HCT116 (cell line): ENCODE measurements around the gene CCL7. TPM values are rescaled to one million over a fixed set of nuclear protein-coding genes. Genes with fewer than 3 reads are reported as not detected.

Experiments
- ATAC-seq: fragments of 200-7000 bp; cut with Tn5 transposase; 2 replicates; pipeline ENCODE4 v1.9.1; 2020; ENCODE audit warnings: mild to moderate bottlenecking, moderate library complexity
- BruUV-seq: library from RNA; stranded (reverse); fragments of 400-500 nt; replicated peaks from 2 replicates; lab custom pipeline; 2021; lab: Mats Ljungman, UMichigan
- CTCF ChIA-PET: fragments of 300-600 bp; sonication (Branson Sonifier 250); formaldehyde crosslinking; loops from one replicate; lab custom pipeline; 2021; ENCODE audit warnings: antibody characterized with exemption; lab: Charles Lee
- POLR2A ChIA-PET: fragments of 300-600, 350-600 bp; sonication (Branson Sonifier 250); formaldehyde crosslinking; loops from one replicate; lab custom pipeline; 2021; ENCODE audit warnings: antibody characterized with exemption; lab: Charles Lee
- RAD21 ChIA-PET, 2 experiments: fragments of 300-600 bp; sonication (Branson Sonifier 250); formaldehyde crosslinking; loops; one replicate each; lab custom pipeline; 2023; ENCODE audit warnings: low total read pairs in 2 of 2; ENCODE audit not compliant: uncharacterized antibody in 2 of 2, unreplicated experiment in 2 of 2, low non-redundant PET in 1 of 2; lab: Charles Lee
- DNase-seq: peaks from one replicate; pipeline ENCODE4 v3.0.0-alpha.2; 2010; ENCODE audit warnings: low read depth, low spot score
- H2AFZ ChIP-seq: fragments of 200-600 bp; shearing (Covaris generic), sonication (generic); 2 replicates; pipeline ENCODE4 v1.6.1; 2017; ENCODE audit warnings: low read depth, mixed run types, mixed read lengths, antibody characterized with exemption, low read length; ENCODE audit not compliant: poor library complexity, severe bottlenecking
- H3K27ac ChIP-seq: 2 replicates; pipeline ENCODE4 v1.5.1; 2012; ENCODE audit warnings: low read depth, low read length
- H3K27me3 ChIP-seq: fragments of 200-600 bp; sonication (generic); 2 replicates; pipeline ENCODE4 v1.6.1; 2016; ENCODE audit warnings: mixed run types, low read length, mixed read lengths; ENCODE audit not compliant: insufficient read depth
- H3K36me3 ChIP-seq, 2 experiments: fragments of 200-500 bp in 1 of 2; fragments of 200-600 bp in 1 of 2; sonication (Bioruptor generic) in 1 of 2; sonication (generic) in 1 of 2; 2 replicates each; pipeline versions ENCODE4 v1.5.1 to v1.6.1; 2014 to 2016; ENCODE audit warnings: low read length in 2 of 2, inconsistent platforms in 1 of 2, mixed read lengths in 1 of 2, mixed run types in 1 of 2; ENCODE audit not compliant: insufficient read depth in 2 of 2, control insufficient read depth in 1 of 2
- H3K4me1 ChIP-seq, 2 experiments: fragments of 200-600 bp in 1 of 2; sonication (generic) in 1 of 2; 2 replicates each; pipeline versions ENCODE4 v1.5.1 to v1.6.1; 2012 to 2017; ENCODE audit warnings: low read length in 2 of 2, inconsistent platforms in 1 of 2, mild to moderate bottlenecking in 1 of 2, mixed read lengths in 1 of 2, mixed run types in 1 of 2, moderate library complexity in 1 of 2; ENCODE audit not compliant: insufficient read depth in 2 of 2, control insufficient read depth in 1 of 2
- H3K4me2 ChIP-seq: fragments of 200-600 bp; sonication (generic); 2 replicates; pipeline ENCODE4 v1.6.1; 2017; ENCODE audit warnings: mixed run types, low read length, mixed read lengths
- H3K4me3 ChIP-seq, 2 experiments: fragments of 200-600 bp in 1 of 2; sonication (generic) in 1 of 2; replicated peaks in 1 of 2; 2 replicates each; pipeline ENCODE4 v1.5.1; 2011 to 2016; ENCODE audit warnings: low read length in 2 of 2, control low read depth in 1 of 2, low read depth in 1 of 2, mild to moderate bottlenecking in 1 of 2, mixed read lengths in 1 of 2, mixed run types in 1 of 2
- H3K79me2 ChIP-seq: fragments of 200-600 bp; sonication (generic); 2 replicates; pipeline ENCODE4 v1.6.1; 2017; ENCODE audit warnings: mild to moderate bottlenecking, mixed run types, low read length, moderate library complexity, mixed read lengths; ENCODE audit not compliant: insufficient read depth
- H3K9ac ChIP-seq: fragments of 200-600 bp; sonication (generic); 2 replicates; pipeline ENCODE4 v1.6.1; 2016; ENCODE audit warnings: low read length, mixed read lengths
- H3K9me2 ChIP-seq: fragments of 200-600 bp; sonication (generic), shearing (Covaris generic); 2 replicates; pipeline ENCODE4 v1.6.1; 2017; ENCODE audit warnings: mixed run types, mild to moderate bottlenecking, moderate library complexity; ENCODE audit not compliant: insufficient read depth
- H3K9me3 ChIP-seq, 2 experiments: fragments of 200-500 bp in 1 of 2; fragments of 200-600 bp in 1 of 2; sonication (Bioruptor generic) in 1 of 2; sonication (generic) in 1 of 2; 2 replicates each; pipeline ENCODE4 v1.6.1; 2014 to 2017; ENCODE audit warnings: low read length in 2 of 2, mixed read lengths in 2 of 2, inconsistent platforms in 1 of 2, low read depth in 1 of 2, mild to moderate bottlenecking in 1 of 2, mixed run types in 1 of 2, moderate library complexity in 1 of 2; ENCODE audit not compliant: control insufficient read depth in 1 of 2, insufficient read depth in 1 of 2
- H4K20me1 ChIP-seq: fragments of 200-600 bp; sonication (generic), shearing (Covaris generic); 2 replicates; pipeline ENCODE4 v1.6.1; 2017; ENCODE audit warnings: mixed run types, mild to moderate bottlenecking, moderate library complexity; ENCODE audit not compliant: insufficient read depth
- CEBPB ChIP-seq: IDR thresholded peaks from 2 replicates; pipeline ENCODE4 v1.6.1; 2012; ENCODE audit warnings: low read depth
- CTCF ChIP-seq, 3 experiments: fragments of 200-600 bp in 1 of 3; sonication (generic) in 1 of 3; IDR thresholded peaks in 2 of 3; conservative IDR thresholded peaks in 1 of 3; 2 replicates each; pipeline ENCODE4 v1.5.1; 2012 to 2017; ENCODE audit warnings: low read depth in 2 of 3, low read length in 2 of 3, antibody characterized with exemption in 1 of 3, borderline replicate concordance in 1 of 3, control low read depth in 1 of 3, mild to moderate bottlenecking in 1 of 3, mixed read lengths in 1 of 3, mixed run types in 1 of 3, moderate library complexity in 1 of 3; ENCODE audit not compliant: insufficient read depth in 1 of 3
- EGR1 ChIP-seq: IDR thresholded peaks from 2 replicates; pipeline ENCODE4 v1.6.1; 2012; ENCODE audit warnings: low read depth
- EZH2phosphoT487 ChIP-seq: fragments of 200-600 bp; IDR thresholded peaks from 2 replicates; pipeline ENCODE4 v1.6.1; 2018; ENCODE audit warnings: antibody characterized with exemption, borderline replicate concordance
- JUND ChIP-seq: IDR thresholded peaks from 2 replicates; pipeline ENCODE4 v1.6.1; 2012
- MAX ChIP-seq: IDR thresholded peaks from 2 replicates; pipeline ENCODE4 v1.6.1; 2012
- POLR2AphosphoS5 ChIP-seq: IDR thresholded peaks from 2 replicates; pipeline ENCODE4 v1.6.1; 2011; ENCODE audit warnings: mild to moderate bottlenecking, low read depth, low read length, moderate library complexity
- RAD21 ChIP-seq: IDR thresholded peaks from 2 replicates; pipeline ENCODE4 v1.6.1; 2012; ENCODE audit warnings: low read depth, mild to moderate bottlenecking
- REST ChIP-seq: IDR thresholded peaks from 2 replicates; pipeline ENCODE4 v1.6.1; 2012; ENCODE audit warnings: low read depth
- SIN3A ChIP-seq: IDR thresholded peaks from 2 replicates; pipeline ENCODE4 v1.6.1; 2012; ENCODE audit warnings: low read depth
- YY1 ChIP-seq: IDR thresholded peaks from 2 replicates; pipeline ENCODE4 v1.6.1; 2011; ENCODE audit warnings: low read length, low read depth, moderate library complexity, mild to moderate bottlenecking; ENCODE audit not compliant: insufficient replicate concordance; ENCODE audit errors: extremely low read depth
- ZFX ChIP-seq: fragments of 450-650 bp; IDR thresholded peaks from 2 replicates; pipeline ENCODE4 v1.6.1; 2017
- ZNF274 ChIP-seq: fragments of 200-500 bp; sonication (Bioruptor generic); IDR thresholded peaks from 2 replicates; pipeline ENCODE4 v1.6.1; 2014; ENCODE audit warnings: mild to moderate bottlenecking, low read depth, low read length, inconsistent platforms
- intact Hi-C: fragments of 100-400 bp; cut with micrococcal nuclease; formaldehyde crosslinking; loops from 2 replicates; pipeline ENCODE4 v1.10.0; 2022
- total RNA-seq: library from RNA; stranded (reverse); gene quantifications from one replicate; pipeline ENCODE4 v1.2.1, GENCODE V29; 2021; ENCODE audit not compliant: unreplicated experiment

Gene CCL7
- total RNA-seq, 1 experiment from 2014 or later, result not detected

GRCh38 chr17:34308371-34308770, 38.4 kb downstream of the CCL7 start:
- Histone ChIP-seq H3K4me3 (no peak overlapping the region), H3K9me2 (no peaks in the 10 kb centered on the region), H3K36me3 (no peaks in the 10 kb centered on the region), H3K9ac (no peak overlapping the region), H3K27ac (no peak overlapping the region), H4K20me1 (no peaks in the 10 kb centered on the region), H2AFZ (no peak overlapping the region), H3K27me3 (no peaks in the 10 kb centered on the region), H3K4me1 (no peaks in the 10 kb centered on the region), H3K79me2 (no peaks in the 10 kb centered on the region), H3K4me2 (no peak overlapping the region), H3K9me3 (no peaks in the 10 kb centered on the region)
- DNase-seq (no peak), ATAC-seq (no peak)
- CTCF ChIA-PET, result no interaction called here
- RAD21 ChIA-PET, result no interaction called here
- intact Hi-C loops, result no loop called here
- BruUV-seq, result no TSS peak
- POLR2A ChIA-PET, result no interaction called here
- TF ChIP-seq ZNF274 (no peak), EZH2phosphoT487 (no peak), YY1 (no peak), REST (no peak), ZFX (no peak), CEBPB (no peak), MAX (no peak), POLR2AphosphoS5 (no peak), RAD21 (no peak), EGR1 (no peak), SIN3A (no peak), CTCF (IDR thresholded peaks at IDR 0.05 in 2 of 3, conservative IDR thresholded peaks at IDR 0.05 in 1 of 3; ENCODE audit: borderline replicate concordance in 1 of 3, insufficient read depth in 1 of 3, low read depth in 2 of 3, low read length in 2 of 3) (no peak), JUND (no peak)
